Esophagus muscularis mucosa (tissue), 4 donors: ENCODE measurements around the gene LHPP. TPM values are rescaled to one million over a fixed set of nuclear protein-coding genes. Genes with fewer than 3 reads are reported as not detected.

Experiments
- DNase-seq: peaks from one replicate; pipeline ENCODE4 v3.0.0-alpha.2; 2017; ENCODE audit errors: extremely low spot score
- H3K27ac ChIP-seq, 4 donors: fragments of 200-600 bp; sonication (generic); replicated peaks in 1 of 4; 1 replicate in 3 of 4; 2 replicates in 1 of 4; pipeline ENCODE4 v1.5.1; 2016 to 2019; ENCODE audit warnings: mild to moderate bottlenecking in 1 of 4
- H3K27me3 ChIP-seq, 4 donors: fragments of 200-600 bp; sonication (generic); one replicate each; pipeline versions ENCODE4 v1.5.1 to v1.6.0; 2016 to 2019
- H3K36me3 ChIP-seq, 4 donors: fragments of 200-600 bp; sonication (generic); one replicate each; pipeline ENCODE4 v1.5.1; 2016 to 2019
- H3K4me1 ChIP-seq, 4 donors: fragments of 200-600 bp; sonication (generic); one replicate each; pipeline ENCODE4 v1.5.1; 2016 to 2019
- H3K4me3 ChIP-seq, 4 donors: fragments of 200-600 bp; sonication (generic); 1 replicate in 2 of 4; 2 replicates in 2 of 4; pipeline ENCODE4 v1.5.1; 2016 to 2019; ENCODE audit warnings: mild to moderate bottlenecking in 4 of 4, moderate library complexity in 1 of 4
- H3K9me3 ChIP-seq, 4 donors: fragments of 200-600 bp; sonication (generic); 1 replicate in 3 of 4; 2 replicates in 1 of 4; pipeline ENCODE4 v1.5.1; 2016 to 2019
- EP300 ChIP-seq: sonication (generic); formaldehyde crosslinking; IDR thresholded peaks from one replicate; pipeline ENCODE4 v1.6.1; 2017; ENCODE audit warnings: antibody characterized with exemption
- POLR2A ChIP-seq: fragments of 450-650 bp; IDR thresholded peaks from one replicate; pipeline ENCODE4 v1.6.1; 2017; ENCODE audit warnings: antibody characterized with exemption, moderate library complexity, mild to moderate bottlenecking, low read depth
- POLR2AphosphoS5 ChIP-seq, 2 donors: sonication (generic); formaldehyde crosslinking; IDR thresholded peaks; one replicate each; pipeline ENCODE4 v1.6.1; 2017; ENCODE audit warnings: antibody characterized with exemption in 2 of 2
- WGBS: methylation state at CpG from one replicate; pipeline ENCODE4 v1.1.5; 2018; 5-methylcytosine and 5-hydroxymethylcytosine counted together
- intact Hi-C: fragments of 100-400 bp; cut with DNase I; formaldehyde crosslinking; loops from one replicate; pipeline ENCODE4 v1.15.1; 2023
- total RNA-seq, 4 donors: library from RNA; depleted of rRNA; stranded (reverse); fragments of >200 nt; gene quantifications; one replicate each; pipeline versions ENCODE4 v1.1.0 to v1.2.1, GENCODE V29; 2016
- TF ChIP-seq, protein P1 (sequence below), 3 experiments: fragments of 200-600 bp in 2 of 3; fragments of 450-650 bp in 1 of 3; sonication (generic) in 2 of 3; IDR thresholded peaks; one replicate each; pipeline ENCODE4 v1.5.1; 2017 to 2019; ENCODE audit warnings: antibody characterized with exemption in 3 of 3, mild to moderate bottlenecking in 2 of 3, moderate library complexity in 1 of 3

The LHPP gene
- total RNA-seq, 4 donors from 2014 or later, result 10.8 to 20.9 (median 15.7) TPM

DNA sequence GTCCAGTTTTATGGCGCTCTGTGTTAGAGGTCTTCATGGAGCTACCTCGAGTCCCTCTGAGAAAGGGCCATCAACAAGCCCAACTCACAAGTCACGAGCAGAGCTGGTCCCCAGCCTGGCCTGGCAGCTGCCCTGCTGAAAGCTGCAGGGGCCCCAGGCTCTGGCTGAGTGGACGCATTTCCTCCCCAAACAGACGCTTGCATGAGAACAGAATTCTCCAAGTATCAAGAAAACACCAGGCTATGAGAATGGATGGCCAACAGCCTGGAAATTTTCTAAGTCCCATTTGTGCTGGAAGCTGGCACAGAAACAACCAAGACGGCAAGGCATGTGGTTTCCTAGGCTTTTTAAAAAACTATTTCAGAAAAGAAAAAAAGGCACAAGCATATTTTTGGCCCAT is 167.8 kb downstream of the LHPP start:
- DNase-seq, result no peak
- H3K9me3 ChIP-seq, result no peaks in the 10 kb centered on the region
- H3K27me3 ChIP-seq, result no peaks in the 10 kb centered on the region
- WGBS, result 75% methylated on average over 6 of the region's 6 CpGs
- no peak overlapping the region for H3K4me3 ChIP-seq
- intact Hi-C loops, result loop anchor here (5.0 kb wide), 1 partner anchor 87 kb away; no protein-coding TSS in a partner anchor
- H3K4me1 ChIP-seq, result peaks cover 75 to 83% (median 78%) of the 10 kb centered on the region in 4 donors
- H3K36me3 ChIP-seq, result peaks cover 0 to 1% (median 0%) of the 10 kb centered on the region in 4 donors
- TF ChIP-seq, protein P1, sequence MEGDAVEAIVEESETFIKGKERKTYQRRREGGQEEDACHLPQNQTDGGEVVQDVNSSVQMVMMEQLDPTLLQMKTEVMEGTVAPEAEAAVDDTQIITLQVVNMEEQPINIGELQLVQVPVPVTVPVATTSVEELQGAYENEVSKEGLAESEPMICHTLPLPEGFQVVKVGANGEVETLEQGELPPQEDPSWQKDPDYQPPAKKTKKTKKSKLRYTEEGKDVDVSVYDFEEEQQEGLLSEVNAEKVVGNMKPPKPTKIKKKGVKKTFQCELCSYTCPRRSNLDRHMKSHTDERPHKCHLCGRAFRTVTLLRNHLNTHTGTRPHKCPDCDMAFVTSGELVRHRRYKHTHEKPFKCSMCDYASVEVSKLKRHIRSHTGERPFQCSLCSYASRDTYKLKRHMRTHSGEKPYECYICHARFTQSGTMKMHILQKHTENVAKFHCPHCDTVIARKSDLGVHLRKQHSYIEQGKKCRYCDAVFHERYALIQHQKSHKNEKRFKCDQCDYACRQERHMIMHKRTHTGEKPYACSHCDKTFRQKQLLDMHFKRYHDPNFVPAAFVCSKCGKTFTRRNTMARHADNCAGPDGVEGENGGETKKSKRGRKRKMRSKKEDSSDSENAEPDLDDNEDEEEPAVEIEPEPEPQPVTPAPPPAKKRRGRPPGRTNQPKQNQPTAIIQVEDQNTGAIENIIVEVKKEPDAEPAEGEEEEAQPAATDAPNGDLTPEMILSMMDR (IDR thresholded peaks at IDR 0.05), result no peak
- TF ChIP-seq EP300 (no peak), POLR2AphosphoS5 (IDR thresholded peaks at IDR 0.05) (no peak)
- peak overlapping the region; percentile 26 to 59 (median 44) for H3K27ac ChIP-seq

DNA sequence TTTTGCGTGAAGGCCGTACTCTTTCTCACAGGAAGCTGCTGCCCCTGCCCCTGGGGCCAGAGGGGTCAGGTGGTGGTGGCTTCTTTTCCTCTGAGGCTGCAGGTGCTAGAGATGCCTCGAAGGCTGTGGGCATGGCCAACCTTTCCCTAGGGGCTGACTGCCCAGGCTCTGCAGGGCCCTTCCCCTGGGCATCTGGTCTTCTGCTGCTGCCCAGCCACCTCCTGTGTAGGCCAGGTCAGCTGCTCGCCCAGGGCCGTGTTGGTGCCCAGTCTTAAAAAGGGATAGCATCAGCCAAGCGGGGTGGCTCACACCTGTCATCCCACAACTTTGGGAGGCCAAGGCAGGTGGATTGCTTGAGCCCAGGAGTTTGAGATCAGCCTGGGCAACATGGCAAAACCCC is 168.2 kb downstream of the LHPP start:
- no peak for TF ChIP-seq POLR2A
- TF ChIP-seq POLR2AphosphoS5 (IDR thresholded peaks at IDR 0.05), result no peak
- TF ChIP-seq, protein P1 (IDR thresholded peaks at IDR 0.05), result no peak
- no peak for TF ChIP-seq EP300
- peak overlapping the region; percentile 24 to 59 (median 44) for H3K27ac ChIP-seq
- no peaks in the 10 kb centered on the region for H3K27me3 ChIP-seq
- no peaks in the 10 kb centered on the region for H3K36me3 ChIP-seq
- no peak for DNase-seq
- intact Hi-C loops, result loop anchor here (5.0 kb wide), 2 partner anchors 88 to 112 kb away; partner anchors contain the start of gene FAM53B
- H3K4me3 ChIP-seq, result no peak overlapping the region
- peaks cover 75 to 81% (median 76%) of the 10 kb centered on the region in 4 donors for H3K4me1 ChIP-seq
- no peaks in the 10 kb centered on the region for H3K9me3 ChIP-seq
- WGBS, result 86% methylated on average over 4 of the region's 6 CpGs

DNA sequence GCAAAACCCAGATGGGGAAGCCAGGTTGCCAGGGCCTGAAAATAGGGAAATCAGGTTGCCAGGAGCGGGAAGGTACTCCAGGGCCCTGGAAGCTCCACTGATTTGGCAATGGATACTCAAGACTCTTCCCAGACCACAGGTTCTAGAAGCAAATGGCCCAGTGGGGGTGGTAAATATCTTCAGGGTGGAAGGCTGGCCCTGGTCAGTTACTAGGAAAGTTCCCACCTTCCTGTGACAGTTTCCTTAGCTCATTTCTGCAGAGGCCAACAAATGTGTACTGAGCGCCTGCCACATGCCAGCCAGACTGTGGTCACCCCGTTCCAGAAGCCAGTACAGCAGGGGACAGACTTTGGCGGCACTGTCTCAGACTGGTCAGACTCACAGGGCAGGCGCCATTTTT is 168.9 kb downstream of the LHPP start:
- TF ChIP-seq EP300 (no peak), POLR2A (no peak), POLR2AphosphoS5 (IDR thresholded peaks at IDR 0.05) (no peak)
- TF ChIP-seq, protein P1 (IDR thresholded peaks at IDR 0.05), result no peak
- peak overlapping the region in 2 of 4 donors; percentile 59 to 62 for H3K27ac ChIP-seq
- H3K4me1 ChIP-seq, result peaks cover 70 to 74% (median 73%) of the 10 kb centered on the region in 4 donors
- no peak for DNase-seq
- no peaks in the 10 kb centered on the region for H3K36me3 ChIP-seq
- 97% methylated on average over 5 of the region's 5 CpGs for WGBS
- no peaks in the 10 kb centered on the region for H3K27me3 ChIP-seq
- no peak overlapping the region for H3K4me3 ChIP-seq
- intact Hi-C loops, result loop anchor here (5.0 kb wide), 1 partner anchor 112 kb away; the partner anchor contains the start of gene FAM53B
- H3K9me3 ChIP-seq, result no peaks in the 10 kb centered on the region

DNA sequence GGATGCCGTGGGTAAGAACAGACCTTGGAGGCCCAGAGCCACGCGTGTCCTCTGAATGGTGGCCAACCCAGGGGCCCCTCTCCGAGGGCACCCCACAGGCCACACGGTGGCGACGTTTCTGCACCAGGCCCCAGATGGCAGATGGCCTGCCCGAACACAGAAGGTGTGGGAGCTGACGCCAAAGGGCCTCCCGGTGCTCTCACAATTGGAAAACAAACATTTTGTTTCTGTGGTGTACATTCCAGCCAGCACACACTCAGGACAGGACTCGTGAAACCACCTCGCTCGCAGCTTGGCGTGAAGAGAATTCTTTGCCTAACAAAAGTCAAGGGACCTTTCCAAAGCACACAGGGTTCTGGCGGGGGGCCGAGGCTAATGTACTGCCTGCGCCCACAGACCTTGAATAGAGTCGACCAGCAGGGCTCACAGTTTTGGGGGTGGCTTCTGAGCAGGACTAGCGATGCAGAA is 170.5 kb downstream of the LHPP start:
- Histone ChIP-seq H3K4me1 (peaks cover 58 to 68% (median 61%) of the 10 kb centered on the region in 4 donors), H3K4me3 (no peak overlapping the region), H3K9me3 (no peaks in the 10 kb centered on the region), H3K36me3 (peaks cover 0 to 4% (median 0%) of the 10 kb centered on the region in 4 donors), H3K27ac (peak overlapping the region in 3 of 4 donors; percentile 10 to 62 (median 46)), H3K27me3 (no peaks in the 10 kb centered on the region)
- DNase-seq, result no peak
- TF ChIP-seq, protein P1 (IDR thresholded peaks at IDR 0.05), result peak; percentile 37 to 49 (median 38)
- TF ChIP-seq POLR2AphosphoS5 (IDR thresholded peaks at IDR 0.05) (peak in 1 of 2 donors; percentile 45), POLR2A (no peak), EP300 (no peak)
- intact Hi-C loops, result loop anchor here (5.0 kb wide), 1 partner anchor 110 kb away; the partner anchor contains the start of gene FAM53B
- 78% methylated on average over 12 of the region's 19 CpGs for WGBS
